Measurements from ENCODE around the gene PLET1.
A peak's percentile ranks its signal among the peaks of the same experiment; 100 is the strongest.

The PLET1 gene

GRCh38 chr11:112290493-112290850 lies 29.8 kb upstream of the PLET1 start:
- no peak overlapping the region for H3K27ac Mint-ChIP-seq
- H3K4me3 Mint-ChIP-seq, result peak overlapping the region; percentile 80
- H3K4me1 Mint-ChIP-seq, result peaks cover 26% of the 10 kb centered on the region
- peaks cover 6% of the 10 kb centered on the region for H3K9me3 Mint-ChIP-seq
- no peak for TF ChIP-seq CTCF (IDR thresholded peaks at IDR 0.05)
- no peak for DNase-seq
- H3K36me3 Mint-ChIP-seq (ENCODE audit: low read depth), result peaks cover 9% of the 10 kb centered on the region
- peaks cover 42% of the 10 kb centered on the region for H3K27me3 Mint-ChIP-seq (ENCODE audit: low read depth, poor library complexity)

- Mint-ChIP-seq H3K4me1 (peaks cover 26% of the 10 kb centered on the region), H3K27ac (no peak overlapping the region)
Observed at GRCh38 chr11:112289588-112290492, 29.2 kb upstream of the PLET1 start.

GRCh38 chr11:112288021-112288420 lies 27.4 kb upstream of the PLET1 start:
- Mint-ChIP-seq H3K4me1 (peaks cover 26% of the 10 kb centered on the region), H3K27ac (no peak overlapping the region), H3K27me3 (ENCODE audit: low read depth, poor library complexity) (peaks cover 33% of the 10 kb centered on the region), H3K4me3 (peak overlapping the region; percentile 53), H3K36me3 (ENCODE audit: low read depth) (no peaks in the 10 kb centered on the region), H3K9me3 (peaks cover 6% of the 10 kb centered on the region)
- DNase-seq, result no peak
- no peak for TF ChIP-seq CTCF (IDR thresholded peaks at IDR 0.05)

More at GRCh38 chr11:112289588-112290492, 29.2 kb upstream of the PLET1 start:
- peaks cover 6% of the 10 kb centered on the region for H3K9me3 Mint-ChIP-seq
- peak overlapping the region; percentile 82 for H3K4me3 Mint-ChIP-seq
- H3K27me3 Mint-ChIP-seq (ENCODE audit: low read depth, poor library complexity), result peaks cover 36% of the 10 kb centered on the region
- peak; percentile 93 for DNase-seq
- peaks cover 9% of the 10 kb centered on the region for H3K36me3 Mint-ChIP-seq (ENCODE audit: low read depth)
- TF ChIP-seq CTCF (IDR thresholded peaks at IDR 0.05), result peak; percentile 70

GRCh38 chr11:112285841-112286311 lies 25.2 kb upstream of the PLET1 start:
- peaks cover 23% of the 10 kb centered on the region for H3K4me1 Mint-ChIP-seq
- TF ChIP-seq CTCF (IDR thresholded peaks at IDR 0.05), result no peak
- peaks cover 15% of the 10 kb centered on the region for H3K27me3 Mint-ChIP-seq (ENCODE audit: low read depth, poor library complexity)
- H3K4me3 Mint-ChIP-seq, result no peak overlapping the region
- no peak for DNase-seq
- no peaks in the 10 kb centered on the region for H3K9me3 Mint-ChIP-seq
- H3K36me3 Mint-ChIP-seq (ENCODE audit: low read depth), result no peaks in the 10 kb centered on the region
- peak overlapping the region; percentile 6 for H3K27ac Mint-ChIP-seq

- no peaks in the 10 kb centered on the region for H3K36me3 Mint-ChIP-seq (ENCODE audit: low read depth)
- H3K27me3 Mint-ChIP-seq (ENCODE audit: low read depth, poor library complexity), result peaks cover 8% of the 10 kb centered on the region
- H3K4me1 Mint-ChIP-seq, result peaks cover 17% of the 10 kb centered on the region
- no peak for DNase-seq
- no peaks in the 10 kb centered on the region for H3K9me3 Mint-ChIP-seq
- TF ChIP-seq CTCF (IDR thresholded peaks at IDR 0.05), result no peak
- H3K27ac Mint-ChIP-seq, result no peak overlapping the region
- no peak overlapping the region for H3K4me3 Mint-ChIP-seq
Observed at GRCh38 chr11:112281726-112282125, 21.1 kb upstream of the PLET1 start.
